GM19351 (cell line): ENCODE results near the gene STX11.
A peak's percentile ranks its signal among the peaks of the same experiment; 100 is the strongest.

Experiments used
- ATAC-seq: cut with Tn5 transposase; IDR thresholded peaks from one replicate; pipeline ENCODE4 v1.9.1; 2021; ENCODE audit warnings: mild to moderate bottlenecking, moderate library complexity; ENCODE audit not compliant: unreplicated experiment

STX11 gene

DNA sequence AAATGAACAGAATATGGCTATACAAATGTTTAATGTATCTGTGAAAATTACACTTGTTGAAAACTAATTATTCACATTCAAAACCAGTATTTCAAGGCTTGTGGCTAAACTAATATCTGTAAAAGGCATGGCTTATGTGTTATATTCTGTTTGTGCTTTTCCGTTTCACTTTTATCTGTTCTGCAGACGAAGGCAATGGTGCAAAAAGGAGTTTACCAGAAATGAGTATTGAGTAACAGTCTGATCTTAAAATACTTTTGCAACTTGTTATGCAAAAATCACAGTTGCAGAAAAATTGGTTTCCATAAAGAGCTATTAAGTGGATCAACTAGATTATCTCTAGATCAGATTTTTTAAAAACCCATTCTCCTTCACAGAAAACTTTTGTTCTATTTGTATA lies 9.4 kb upstream of the STX11 start:
- ATAC-seq = peak; percentile 93

DNA sequence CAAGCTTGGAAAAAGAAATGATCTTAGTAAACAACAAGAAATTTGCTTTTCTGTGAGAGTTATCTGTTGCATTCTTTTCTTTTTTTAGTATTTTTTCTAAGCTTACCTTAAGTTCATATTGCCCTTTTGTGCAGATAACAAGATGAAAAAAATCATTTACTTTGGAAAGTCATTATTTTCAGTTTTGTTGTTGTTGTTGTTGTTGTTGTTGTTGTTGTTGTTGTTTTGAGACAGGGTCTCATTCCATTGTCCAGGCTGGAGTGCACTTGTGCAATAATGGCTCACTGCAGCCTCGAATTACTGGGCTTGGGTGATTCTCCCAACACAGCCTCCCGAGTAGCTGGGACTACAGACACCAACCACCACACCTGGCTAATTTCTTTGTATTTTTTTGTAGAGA lies 8.8 kb upstream of the STX11 start:
- no peak for ATAC-seq

DNA sequence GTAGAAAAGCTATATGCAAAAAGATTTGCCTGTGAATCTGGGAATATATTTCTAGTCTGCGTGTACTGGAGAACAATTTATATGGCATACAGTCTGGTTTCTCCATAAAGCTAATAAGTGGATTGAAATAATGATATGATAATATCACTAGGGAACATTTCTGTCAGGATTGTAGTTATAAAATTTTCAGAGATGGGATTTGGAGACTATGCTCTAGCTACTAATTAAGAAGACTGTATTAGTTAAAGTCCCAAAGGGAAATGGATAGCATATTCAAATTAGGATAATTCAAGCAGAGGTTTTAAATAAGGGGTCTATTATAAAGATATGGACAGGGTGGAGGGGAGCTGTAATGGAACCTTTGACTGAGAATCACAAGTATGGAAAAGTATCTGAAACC lies 7.2 kb upstream of the STX11 start:
- no peak for ATAC-seq

DNA sequence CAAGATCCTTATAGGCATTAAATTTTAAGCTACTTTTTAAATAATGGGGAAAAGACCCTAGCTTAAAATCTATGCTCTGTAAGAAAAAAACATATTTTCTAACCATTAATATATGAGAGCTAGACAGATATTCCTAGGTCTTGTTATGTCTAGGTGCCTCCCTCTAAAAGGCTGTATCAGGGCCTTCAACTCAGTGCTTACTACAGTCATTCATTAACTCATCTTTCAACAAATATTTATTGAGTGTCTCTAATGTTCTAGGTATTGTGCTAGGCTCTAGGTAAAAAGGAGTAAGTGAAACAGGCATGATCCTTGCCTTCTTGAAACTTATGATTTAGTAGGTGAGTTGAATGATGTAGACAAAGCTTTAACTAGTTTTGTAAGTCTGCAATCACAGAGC lies 6.4 kb upstream of the STX11 start:
- ATAC-seq = no peak

DNA sequence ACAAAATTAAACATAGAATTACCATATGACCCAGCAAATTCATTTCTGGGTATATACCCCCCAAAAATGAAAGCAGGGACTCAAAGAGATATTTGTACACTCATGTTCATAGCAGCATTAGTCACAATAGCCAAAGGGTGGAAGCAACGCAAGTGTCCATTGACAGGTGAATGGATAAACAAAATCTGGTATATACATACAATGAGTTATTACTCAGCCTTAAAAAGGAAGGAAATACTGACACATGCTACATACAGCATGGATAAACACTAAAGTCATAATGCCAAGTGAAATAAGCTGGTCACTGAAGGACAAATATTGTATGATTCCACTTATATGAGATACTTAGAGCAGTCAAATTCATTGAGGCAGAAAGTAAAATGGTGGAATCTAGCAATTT lies 5.3 kb upstream of the STX11 start:
- no peak for ATAC-seq

DNA sequence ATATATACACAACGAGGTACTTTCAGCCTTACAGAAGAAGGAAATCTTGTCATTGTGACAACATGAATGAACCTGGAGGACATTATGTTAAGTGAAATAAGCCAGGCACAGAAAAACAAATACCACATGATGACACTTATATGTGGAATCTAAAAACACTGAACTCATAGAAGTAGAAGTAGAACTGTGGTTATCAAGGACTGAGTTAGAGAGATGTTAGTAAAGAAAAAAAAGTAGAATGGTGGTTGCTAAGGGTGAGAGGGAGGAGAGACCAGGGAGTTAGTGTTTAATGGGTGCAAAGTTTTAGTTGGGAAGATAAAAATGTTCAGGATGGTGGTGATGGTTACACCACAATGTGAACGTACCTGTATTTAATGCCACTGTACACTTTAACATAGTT lies 4.8 kb upstream of the STX11 start:
- ATAC-seq = no peak

DNA sequence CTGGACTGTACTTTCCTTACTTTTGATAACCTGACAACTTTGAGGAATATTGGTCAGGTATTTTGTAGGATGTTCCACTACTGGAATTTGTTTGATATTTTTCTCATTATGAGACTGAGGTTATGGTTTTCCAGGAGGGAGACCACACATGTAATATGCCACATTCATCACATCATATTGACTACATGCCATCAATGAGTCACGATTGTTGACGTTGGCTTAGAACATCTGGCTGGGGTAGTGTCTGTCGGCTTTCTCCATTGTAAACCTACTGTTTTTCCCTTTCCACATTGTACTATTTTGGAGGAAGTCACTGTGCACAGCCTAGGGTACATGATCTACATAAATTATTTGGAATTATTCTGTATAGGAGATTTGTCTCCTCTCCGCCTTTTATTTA lies 1.4 kb upstream of the STX11 start:
- ATAC-seq = no peak

DNA sequence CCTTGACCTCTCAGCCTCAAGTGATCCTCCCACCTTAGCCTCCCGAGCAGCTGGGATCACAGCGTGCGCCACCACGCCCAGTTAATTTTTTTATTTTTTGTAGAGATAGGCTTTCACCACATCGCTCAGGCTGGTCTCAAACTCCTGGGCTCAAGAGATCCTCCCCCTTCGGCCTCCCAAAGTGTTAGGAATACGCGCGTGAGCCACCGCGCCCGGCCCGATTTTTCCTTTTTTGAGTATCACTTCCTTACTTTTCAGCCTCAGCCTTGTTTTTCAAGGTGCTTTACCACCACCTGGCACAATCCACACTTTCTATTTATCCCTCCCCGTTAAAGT lies 791 bp upstream of the STX11 start:
- no peak for ATAC-seq

DNA sequence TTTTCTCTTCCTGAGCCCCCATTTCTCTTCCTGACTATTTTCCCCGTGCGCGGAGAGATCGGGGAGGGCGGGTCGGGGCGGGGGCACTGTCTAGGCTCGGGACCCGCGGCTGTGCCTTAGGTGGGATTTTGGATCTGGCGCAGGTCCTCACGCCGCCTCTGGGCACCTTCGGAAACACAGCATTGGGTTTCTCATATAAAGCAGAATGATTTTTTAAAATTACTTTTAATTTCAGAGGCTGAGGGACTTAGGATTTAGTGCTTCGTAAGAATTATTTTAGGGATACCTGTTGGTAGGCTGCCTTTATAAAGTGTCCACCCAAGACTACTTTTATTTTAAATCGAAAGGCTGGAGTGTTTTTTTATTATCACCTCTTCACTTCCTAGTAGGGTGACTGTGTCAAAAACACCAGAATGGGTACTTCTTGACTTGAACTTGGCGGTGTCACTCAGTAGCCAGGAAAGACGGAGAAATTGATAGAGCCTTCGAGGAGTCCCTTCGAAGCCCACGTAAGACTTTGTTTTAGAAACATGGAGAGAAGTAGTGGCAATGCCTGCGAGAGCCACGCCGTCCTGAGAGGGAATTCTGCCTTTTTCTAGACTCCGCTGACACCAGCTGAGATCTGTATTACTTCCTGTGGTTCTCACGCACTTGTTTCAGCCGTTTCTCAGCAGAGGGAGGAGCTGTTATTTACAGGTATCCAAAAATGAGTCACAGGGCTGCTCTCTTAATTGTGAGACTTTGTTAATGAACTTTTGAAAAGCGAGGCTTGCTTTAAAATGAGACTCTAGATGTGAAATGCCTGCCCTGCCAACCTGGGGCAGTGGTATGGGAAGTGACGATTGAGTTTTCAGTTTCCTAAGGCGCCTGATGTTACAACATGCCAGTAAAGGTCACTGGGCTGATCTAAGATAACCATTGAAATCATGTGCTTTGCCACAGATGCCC lies 667 bp downstream of the STX11 start:
- ATAC-seq = peak; percentile 56

DNA sequence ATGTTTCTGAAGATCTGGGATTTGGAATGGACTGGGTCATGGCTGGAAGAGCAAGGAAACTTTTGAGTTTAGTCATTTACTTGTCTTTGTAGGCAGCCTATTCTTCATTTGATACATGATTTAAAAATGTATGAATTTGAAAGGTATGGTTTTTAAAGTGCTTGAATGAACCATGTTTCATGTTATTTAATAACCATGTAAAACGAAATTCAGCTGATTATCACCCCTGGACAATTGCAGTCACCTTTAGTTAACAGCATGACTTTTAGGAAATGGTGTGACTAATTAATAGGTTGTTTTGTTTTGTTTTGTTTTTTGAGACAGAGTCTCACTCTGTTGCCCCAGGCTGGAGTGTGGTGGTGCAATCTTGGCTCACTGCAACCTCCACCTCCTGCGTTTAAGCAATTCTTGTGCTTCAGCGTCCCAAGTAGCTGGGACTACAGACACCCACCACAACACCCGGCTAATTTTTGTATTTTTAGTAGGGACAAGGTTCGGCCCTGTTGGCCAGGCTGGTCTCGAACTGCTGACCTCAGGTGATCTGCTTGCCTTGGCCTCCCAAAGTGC lies 2.1 kb downstream of the STX11 start:
- ATAC-seq = no peak

DNA sequence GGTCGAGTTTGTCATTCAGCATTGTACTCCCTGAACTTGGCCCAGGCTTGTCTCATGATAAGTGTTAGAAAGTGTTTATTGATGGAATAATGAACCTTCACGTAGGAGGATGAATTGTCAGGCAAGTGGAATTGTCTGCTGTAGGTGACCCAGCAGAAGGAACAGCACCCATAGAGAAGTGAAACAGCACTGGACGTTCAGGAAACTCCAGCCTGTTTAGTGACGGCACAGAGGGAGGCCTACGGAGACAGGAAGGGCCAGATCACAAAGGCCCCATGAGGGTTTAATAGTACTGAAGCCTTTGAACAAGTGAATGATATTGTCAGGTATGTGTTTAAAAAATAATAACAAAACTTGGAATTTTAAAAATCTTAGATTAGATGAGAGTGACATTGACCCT lies 2.9 kb downstream of the STX11 start:
- no peak for ATAC-seq

DNA sequence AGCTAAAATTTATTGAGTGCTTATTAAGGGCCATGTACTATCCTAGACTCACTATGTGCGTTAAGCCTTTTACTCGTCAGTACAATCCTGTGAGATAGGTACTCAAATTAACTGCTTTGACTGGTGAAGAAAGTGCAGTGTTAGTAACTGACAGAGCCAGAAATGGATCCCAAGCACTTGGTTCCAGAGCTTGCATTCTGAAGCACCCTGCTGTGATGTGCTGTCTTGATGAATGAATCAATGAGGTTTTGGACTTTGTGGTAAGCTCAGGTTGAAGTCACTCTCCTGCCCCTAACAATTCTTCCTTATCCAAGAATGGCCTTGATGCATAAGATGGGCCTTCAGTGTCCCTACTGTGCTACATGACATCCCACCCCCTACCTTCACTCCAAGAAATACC lies 3.7 kb downstream of the STX11 start:
- no peak for ATAC-seq

DNA sequence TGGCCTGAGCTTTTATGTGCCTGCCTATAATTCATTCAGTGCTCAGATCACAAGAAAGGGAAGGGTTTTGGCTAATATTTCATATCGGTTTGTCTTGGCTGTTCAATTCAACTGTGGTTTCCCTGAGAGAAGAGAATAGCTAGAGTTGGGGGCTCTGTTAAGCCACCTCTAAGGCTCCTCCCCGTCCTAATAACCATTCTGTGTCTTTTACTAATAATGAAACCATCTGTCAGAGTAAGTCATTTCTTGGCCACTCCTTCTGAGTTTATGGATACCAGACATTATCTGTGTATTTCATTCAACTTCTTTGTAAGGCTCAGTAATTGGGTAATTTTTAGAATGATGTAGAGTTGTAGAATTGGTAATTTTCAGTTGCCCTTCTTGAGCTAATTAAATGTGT lies 5.2 kb downstream of the STX11 start:
- ATAC-seq = peak; percentile 61

DNA sequence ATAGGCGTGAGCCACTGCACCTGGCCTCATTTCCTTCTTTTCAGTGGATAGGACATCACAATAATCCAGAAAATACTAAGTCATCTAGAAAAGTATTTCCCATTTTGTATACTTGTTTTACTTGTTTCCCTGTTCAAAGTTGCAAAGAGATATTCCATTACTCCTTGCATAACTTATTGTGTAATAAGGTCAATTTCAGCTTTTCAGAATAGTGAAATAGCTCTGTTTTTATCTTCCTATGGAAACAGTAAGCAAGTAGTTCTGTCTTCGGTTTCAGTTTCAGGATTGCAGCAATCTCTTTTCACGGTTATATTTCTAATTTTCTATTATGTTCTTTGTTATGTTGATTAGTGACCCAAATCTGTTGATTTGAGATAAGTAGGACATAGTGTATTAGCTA lies 6.0 kb downstream of the STX11 start:
- ATAC-seq = peak; percentile 30

DNA sequence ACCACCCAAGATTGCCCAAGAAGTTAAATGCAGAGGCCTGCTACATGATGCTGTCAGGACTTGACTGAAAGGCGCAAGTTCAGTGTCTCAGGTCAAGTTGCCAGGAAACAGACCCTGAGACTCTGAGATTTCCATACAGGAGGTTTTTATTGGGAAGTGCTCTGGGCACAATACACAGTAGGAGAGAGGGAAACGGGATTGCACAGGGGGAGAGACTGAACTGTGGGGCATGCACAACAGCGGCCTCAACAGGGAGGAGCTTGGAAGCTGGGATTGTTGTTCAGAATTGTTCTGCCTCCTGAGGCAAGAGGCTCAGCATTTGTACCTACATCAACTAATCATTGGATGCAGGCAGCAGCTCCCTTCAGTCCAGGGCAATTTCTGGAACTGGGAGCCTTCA lies 6.7 kb downstream of the STX11 start:
- ATAC-seq = no peak

DNA sequence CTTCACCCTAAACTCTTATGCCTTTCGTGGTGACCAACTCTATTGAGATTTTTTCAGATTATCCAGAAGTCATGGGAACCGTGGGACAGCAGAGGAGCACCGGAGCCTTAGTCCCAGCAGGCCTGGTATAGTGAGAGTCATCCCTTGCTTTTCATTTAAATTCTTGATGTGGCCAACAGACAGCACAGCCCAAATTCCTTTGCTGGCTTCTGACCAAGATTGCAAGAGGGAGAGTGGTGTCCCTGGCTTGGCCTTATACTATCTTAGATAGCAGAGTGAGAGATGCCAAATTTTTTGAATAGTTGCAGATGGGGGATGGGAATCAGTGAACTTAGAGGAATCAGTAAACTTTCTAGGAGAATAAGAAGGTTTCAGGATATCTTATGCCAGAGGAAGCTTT lies 7.8 kb downstream of the STX11 start:
- no peak for ATAC-seq

DNA sequence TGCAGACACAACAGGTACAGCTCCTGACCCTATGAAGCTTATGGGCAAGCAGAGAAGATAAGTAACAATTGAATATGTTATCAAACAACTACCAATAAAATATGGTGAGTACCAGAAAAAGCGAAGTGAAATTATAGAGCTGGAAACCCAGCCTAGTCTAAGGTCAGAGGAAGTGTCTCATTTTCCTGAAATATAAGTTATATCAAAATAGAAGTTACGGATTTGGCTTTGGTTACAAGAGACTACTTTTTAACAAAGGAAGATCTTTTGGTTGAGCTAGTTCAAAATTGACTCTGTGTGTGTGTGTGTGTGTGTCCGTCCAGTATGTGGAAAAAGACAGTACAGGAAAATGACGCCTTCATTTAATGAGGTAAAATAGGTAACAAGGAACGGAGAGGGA lies 8.9 kb downstream of the STX11 start:
- no peak for ATAC-seq

DNA sequence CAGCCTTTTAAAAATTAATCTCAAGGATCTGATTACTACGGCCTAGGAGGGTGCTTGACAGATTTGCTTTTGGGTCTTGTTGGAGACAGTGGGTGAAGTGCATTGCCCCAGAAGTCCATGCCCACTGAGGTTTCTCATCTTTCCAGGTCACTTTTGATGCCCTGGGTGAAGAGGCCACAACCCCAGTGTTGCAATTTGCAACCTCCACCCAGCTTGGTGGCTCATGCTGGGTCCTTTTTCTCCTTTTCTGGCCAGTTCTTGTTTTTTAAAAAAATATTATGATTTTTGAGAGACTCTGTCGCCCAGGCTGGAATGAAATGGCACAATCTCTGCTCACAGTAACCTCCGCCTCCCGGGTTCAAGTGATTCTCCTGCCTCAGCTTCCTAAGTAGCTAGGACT lies 9.4 kb downstream of the STX11 start:
- ATAC-seq = no peak

DNA sequence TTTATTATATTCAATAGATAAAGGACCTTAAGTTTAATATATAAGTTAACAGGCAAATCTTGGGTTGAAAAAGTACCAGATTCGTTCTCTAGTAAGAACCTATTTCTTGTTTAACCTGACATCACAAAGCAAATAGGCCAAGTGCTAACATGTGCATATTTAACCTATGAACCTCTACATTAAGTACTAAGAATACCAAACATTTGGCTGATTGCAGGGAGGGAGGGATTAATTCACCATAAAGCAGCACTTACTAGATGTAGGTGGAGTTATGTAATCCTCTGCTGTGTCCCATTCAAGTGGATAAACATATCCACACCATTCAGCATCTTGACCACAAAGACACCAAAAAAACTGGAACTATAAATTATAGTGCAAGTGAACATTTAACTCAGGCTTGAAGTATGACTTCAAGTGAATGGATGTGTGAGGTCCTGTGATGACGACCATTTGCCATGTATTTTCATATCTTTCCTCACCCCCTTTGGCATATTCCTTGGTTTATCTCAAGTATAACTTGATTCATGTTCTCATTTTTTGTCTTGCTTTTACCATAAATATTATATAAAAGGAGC lies 10.2 kb downstream of the STX11 start:
- no peak for ATAC-seq

DNA sequence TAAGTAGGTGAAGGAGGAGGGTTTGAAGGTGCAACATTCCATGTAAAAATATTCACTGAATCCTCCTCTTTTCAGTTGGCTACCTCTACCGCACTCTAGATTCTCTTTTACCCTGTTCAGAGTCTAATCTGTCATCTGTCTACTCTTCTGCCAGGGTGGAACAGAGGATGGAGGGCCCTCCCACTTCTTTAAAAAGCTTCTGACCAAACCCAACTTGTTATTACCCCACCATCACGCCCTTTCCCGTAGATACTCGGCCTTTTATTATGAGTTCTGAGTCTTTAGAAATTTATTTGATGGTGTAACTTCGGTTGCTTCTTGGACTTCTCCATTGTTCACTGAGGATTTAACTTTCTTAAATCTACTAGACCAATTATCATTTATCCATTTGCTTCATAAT lies 11.7 kb downstream of the STX11 start:
- ATAC-seq = no peak

DNA sequence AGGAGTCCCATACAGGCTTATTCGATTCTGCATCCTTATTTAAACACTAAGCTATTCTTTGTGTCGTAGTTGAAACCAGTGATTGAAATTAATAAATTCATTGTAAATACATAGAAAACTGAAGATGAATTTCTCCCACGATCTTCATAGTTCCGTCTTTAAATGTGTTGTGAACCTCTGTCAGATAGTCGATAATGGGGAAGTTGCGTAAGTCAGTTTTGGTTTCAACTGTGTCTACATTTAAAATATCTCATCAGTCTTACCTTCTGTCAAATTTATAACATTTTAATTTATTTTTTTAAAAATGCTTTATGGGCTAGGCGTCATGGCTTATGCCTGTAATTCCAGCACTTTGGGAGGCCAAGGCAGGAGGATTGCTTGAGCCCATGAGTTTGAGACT lies 12.7 kb downstream of the STX11 start:
- ATAC-seq = peak; percentile 94

DNA sequence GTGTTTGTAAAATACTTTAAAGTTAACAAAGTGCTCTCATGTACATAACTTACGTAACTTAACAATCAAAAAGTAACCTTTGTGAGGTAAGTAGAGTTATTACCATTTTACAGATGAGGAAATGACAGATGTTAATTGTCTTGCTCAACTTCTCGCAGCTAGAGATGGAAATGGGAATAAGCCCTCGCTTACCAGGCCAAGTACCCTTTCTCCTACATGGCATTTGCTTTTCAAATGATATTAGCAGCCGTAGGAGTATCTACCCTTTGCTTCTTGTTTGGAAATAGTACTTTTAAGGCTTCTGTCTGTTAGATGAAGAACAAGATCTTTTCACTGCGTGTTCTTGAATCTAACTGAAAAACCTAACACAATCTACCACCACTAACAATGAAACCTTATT lies 15.5 kb downstream of the STX11 start:
- ATAC-seq = no peak
